Stomach (tissue), 4 donors: ENCODE measurements around the gene MLST8.

ENCODE experiments used
- POLR2AphosphoS5 ChIP-seq, 3 donors: sonication (generic); formaldehyde crosslinking; IDR thresholded peaks; one replicate each; pipeline ENCODE4 v1.6.1; 2016; ENCODE audit warnings: antibody characterized with exemption in 3 of 3
- TF ChIP-seq, protein P1 (sequence below), 7 experiments: fragments of 450-650 bp in 4 of 7; fragments of 200-600 bp in 3 of 7; sonication (generic) in 3 of 7; IDR thresholded peaks; one replicate each; pipeline ENCODE4 v1.5.1; 2016 to 2019; ENCODE audit warnings: antibody characterized with exemption in 7 of 7, control low read depth in 2 of 7, mild to moderate bottlenecking in 1 of 7

- no peak for TF ChIP-seq POLR2AphosphoS5 (IDR thresholded peaks at IDR 0.05)
- TF ChIP-seq, protein P1, sequence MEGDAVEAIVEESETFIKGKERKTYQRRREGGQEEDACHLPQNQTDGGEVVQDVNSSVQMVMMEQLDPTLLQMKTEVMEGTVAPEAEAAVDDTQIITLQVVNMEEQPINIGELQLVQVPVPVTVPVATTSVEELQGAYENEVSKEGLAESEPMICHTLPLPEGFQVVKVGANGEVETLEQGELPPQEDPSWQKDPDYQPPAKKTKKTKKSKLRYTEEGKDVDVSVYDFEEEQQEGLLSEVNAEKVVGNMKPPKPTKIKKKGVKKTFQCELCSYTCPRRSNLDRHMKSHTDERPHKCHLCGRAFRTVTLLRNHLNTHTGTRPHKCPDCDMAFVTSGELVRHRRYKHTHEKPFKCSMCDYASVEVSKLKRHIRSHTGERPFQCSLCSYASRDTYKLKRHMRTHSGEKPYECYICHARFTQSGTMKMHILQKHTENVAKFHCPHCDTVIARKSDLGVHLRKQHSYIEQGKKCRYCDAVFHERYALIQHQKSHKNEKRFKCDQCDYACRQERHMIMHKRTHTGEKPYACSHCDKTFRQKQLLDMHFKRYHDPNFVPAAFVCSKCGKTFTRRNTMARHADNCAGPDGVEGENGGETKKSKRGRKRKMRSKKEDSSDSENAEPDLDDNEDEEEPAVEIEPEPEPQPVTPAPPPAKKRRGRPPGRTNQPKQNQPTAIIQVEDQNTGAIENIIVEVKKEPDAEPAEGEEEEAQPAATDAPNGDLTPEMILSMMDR (IDR thresholded peaks at IDR 0.05), result no peak
These were observed 33.0 kb downstream of the MLST8 start for GRCh38 chr16:2238150-2238837.
